HepG2 (cell line): ENCODE measurements around the gene MYBPC3. TPM values are rescaled to one million over a fixed set of nuclear protein-coding genes. Genes with fewer than 3 reads are reported as not detected.
A peak's percentile ranks its signal among the peaks of the same experiment; 100 is the strongest.

ENCODE experiments used
- BATF2 ChIP-seq: sonication (generic); formaldehyde crosslinking; IDR thresholded peaks from 2 replicates; pipeline ENCODE4 v1.8.0; 2022; ENCODE audit warnings: mild to moderate bottlenecking, missing genetic modification reagents, moderate library complexity
- EED ChIP-seq: sonication (generic); formaldehyde crosslinking; IDR thresholded peaks from 2 replicates; pipeline ENCODE4 v1.5.0; 2020; ENCODE audit warnings: mild to moderate bottlenecking, missing genetic modification reagents
- ELF1 ChIP-seq: sonication (generic); formaldehyde crosslinking; IDR thresholded peaks from 2 replicates; pipeline ENCODE4 v1.4.0; 2020; ENCODE audit warnings: missing genetic modification reagents
- HNRNPL ChIP-seq: fragments of 200-400 bp; formaldehyde crosslinking; IDR thresholded peaks from 2 replicates; pipeline ENCODE4 v1.6.1; 2017; ENCODE audit warnings: mild to moderate bottlenecking, low read depth, low read length
- KMT2A ChIP-seq: sonication (generic); formaldehyde crosslinking; IDR thresholded peaks from 2 replicates; pipeline ENCODE4 v1.4.0; 2020; ENCODE audit warnings: missing genetic modification reagents
- LCORL ChIP-seq, 2 experiments: fragments of 450-650 bp in 1 of 2; sonication (generic) in 1 of 2; formaldehyde crosslinking in 1 of 2; IDR thresholded peaks; 2 replicates each; pipeline versions ENCODE4 v1.5.0 to v1.6.1; 2017 to 2020; ENCODE audit warnings: antibody characterized with exemption in 1 of 2, missing genetic modification reagents in 1 of 2
- MBD4 ChIP-seq: IDR thresholded peaks from 2 replicates; pipeline ENCODE4 v1.6.1; 2012; ENCODE audit warnings: low read length, inconsistent platforms, borderline replicate concordance
- NR2F6 ChIP-seq, 2 experiments: IDR thresholded peaks; 2 replicates each; pipeline ENCODE4 v1.6.1; 2016; ENCODE audit warnings: antibody characterized with exemption in 1 of 2, mild to moderate bottlenecking in 1 of 2
- SPEN ChIP-seq: sonication (generic); formaldehyde crosslinking; IDR thresholded peaks from 2 replicates; pipeline ENCODE4 v1.5.1; 2020; ENCODE audit warnings: low read depth, mild to moderate bottlenecking, missing genetic modification reagents
- THAP11 ChIP-seq: IDR thresholded peaks from 2 replicates; pipeline ENCODE4 v1.6.1; 2016; ENCODE audit warnings: missing biosample characterization, missing genetic modification reagents
- ZBTB21 ChIP-seq: sonication (generic); formaldehyde crosslinking; IDR thresholded peaks from 2 replicates; pipeline ENCODE4 v1.4.0; 2020; ENCODE audit warnings: missing genetic modification reagents
- ZNF230 ChIP-seq: sonication (generic); formaldehyde crosslinking; IDR thresholded peaks from 2 replicates; pipeline ENCODE4 v1.4.0; 2020; ENCODE audit warnings: mild to moderate bottlenecking, missing genetic modification reagents
- ZNF513 ChIP-seq: sonication (generic); formaldehyde crosslinking; conservative IDR thresholded peaks from 2 replicates; pipeline ENCODE4 v1.5.0; 2020; ENCODE audit warnings: missing genetic modification reagents
- ZNF557 ChIP-seq: sonication (generic); formaldehyde crosslinking; IDR thresholded peaks from 2 replicates; pipeline ENCODE4 v1.4.0; 2020; ENCODE audit warnings: missing genetic modification reagents
- ZNF574 ChIP-seq: sonication (generic); formaldehyde crosslinking; IDR thresholded peaks from 2 replicates; pipeline ENCODE4 v1.4.0; 2020; ENCODE audit warnings: missing genetic modification reagents
- ZNF878 ChIP-seq: sonication (generic); formaldehyde crosslinking; IDR thresholded peaks from 2 replicates; pipeline ENCODE4 v1.8.1; 2023; ENCODE audit warnings: mild to moderate bottlenecking, missing genetic modification reagents, moderate library complexity
- polyA plus RNA-seq, 8 experiments: library from polyadenylated mRNA; depleted of rRNA in 3 of 8; stranded (reverse) in 7 of 8; unstranded in 1 of 8; fragments of >200 nt; fragmentation: Illumina TruSeq in 4 of 8; extraction: Trizol in 4 of 8; gene quantifications; 2 replicates each; pipeline versions ENCODE4 v1.2.1 to v1.2.3, GENCODE V29; 2011 to 2016; ENCODE audit warnings: low read depth in 4 of 8, missing spikeins in 1 of 8, mixed read lengths in 1 of 8; ENCODE audit not compliant: insufficient read depth in 1 of 8
- total RNA-seq, 5 experiments: library from RNA; depleted of rRNA; stranded (reverse); fragments of >200 nt; fragmentation: Illumina TruSeq; extraction: Trizol; gene quantifications; 2 replicates each; pipeline ENCODE4 v1.2.3, GENCODE V29; 2016; ENCODE audit warnings: low read depth in 1 of 5
- TF ChIP-seq, protein P1 (sequence below): sonication (generic); formaldehyde crosslinking; IDR thresholded peaks from 2 replicates; pipeline ENCODE4 v1.5.0; 2020; ENCODE audit warnings: mild to moderate bottlenecking, missing genetic modification reagents
- TF ChIP-seq, protein P2 (sequence below): sonication (generic); formaldehyde crosslinking; IDR thresholded peaks from 2 replicates; pipeline ENCODE4 v1.4.0; 2020; ENCODE audit warnings: mild to moderate bottlenecking, missing genetic modification reagents

MYBPC3 gene
- total and polyA plus RNA-seq, 2 of the 13 experiments (the other 11 are each of a cell fraction or from before 2014, with no cell fraction given): not detected

GRCh38 chr11:47355283-47356128 lies 3.0 kb upstream of the MYBPC3 start (continued):
- TF ChIP-seq ZNF574 (peak; percentile 65), EED (CRISPR knock-in tag) (no peak), ELF1 (CRISPR knock-in tag) (peak; percentile 56; the same call in 1 of the 2 replicates), ZBTB21 (CRISPR knock-in tag) (no peak), THAP11 (peak; percentile 80), ZNF513 (CRISPR knock-in tag) (no peak), ZNF230 (CRISPR knock-in tag) (peak; percentile 72; the same call in 1 of the 2 replicates), NR2F6 (IDR thresholded peaks at IDR 0.05) (peak; percentile 81), NR2F6 (CRISPR knock-in tag; IDR thresholded peaks at IDR 0.05) (peak; percentile 95), ZNF557 (CRISPR knock-in tag) (no peak), SPEN (peak; percentile 72; the same call in 1 of the 2 replicates), HNRNPL (peak; percentile 57; the same call in 1 of the 2 replicates), LCORL (IDR thresholded peaks at IDR 0.05) (no peak), LCORL (CRISPR knock-in tag; IDR thresholded peaks at IDR 0.05) (peak; percentile 91), MBD4 (no peak), ZNF878 (CRISPR knock-in tag) (no peak), BATF2 (peak; percentile 31; the same call in 1 of the 2 replicates), KMT2A (CRISPR knock-in tag) (0 out of 2 replicates have a peak, but pooled peaks have one; percentile 30)
- TF ChIP-seq, protein P1, sequence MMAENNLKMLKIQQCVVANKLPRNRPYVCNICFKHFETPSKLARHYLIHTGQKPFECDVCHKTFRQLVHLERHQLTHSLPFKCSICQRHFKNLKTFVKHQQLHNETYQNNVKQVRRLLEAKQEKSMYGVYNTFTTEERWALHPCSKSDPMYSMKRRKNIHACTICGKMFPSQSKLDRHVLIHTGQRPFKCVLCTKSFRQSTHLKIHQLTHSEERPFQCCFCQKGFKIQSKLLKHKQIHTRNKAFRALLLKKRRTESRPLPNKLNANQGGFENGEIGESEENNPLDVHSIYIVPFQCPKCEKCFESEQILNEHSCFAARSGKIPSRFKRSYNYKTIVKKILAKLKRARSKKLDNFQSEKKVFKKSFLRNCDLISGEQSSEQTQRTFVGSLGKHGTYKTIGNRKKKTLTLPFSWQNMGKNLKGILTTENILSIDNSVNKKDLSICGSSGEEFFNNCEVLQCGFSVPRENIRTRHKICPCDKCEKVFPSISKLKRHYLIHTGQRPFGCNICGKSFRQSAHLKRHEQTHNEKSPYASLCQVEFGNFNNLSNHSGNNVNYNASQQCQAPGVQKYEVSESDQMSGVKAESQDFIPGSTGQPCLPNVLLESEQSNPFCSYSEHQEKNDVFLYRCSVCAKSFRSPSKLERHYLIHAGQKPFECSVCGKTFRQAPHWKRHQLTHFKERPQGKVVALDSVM (CRISPR knock-in tag): no peak
- TF ChIP-seq, protein P2, sequence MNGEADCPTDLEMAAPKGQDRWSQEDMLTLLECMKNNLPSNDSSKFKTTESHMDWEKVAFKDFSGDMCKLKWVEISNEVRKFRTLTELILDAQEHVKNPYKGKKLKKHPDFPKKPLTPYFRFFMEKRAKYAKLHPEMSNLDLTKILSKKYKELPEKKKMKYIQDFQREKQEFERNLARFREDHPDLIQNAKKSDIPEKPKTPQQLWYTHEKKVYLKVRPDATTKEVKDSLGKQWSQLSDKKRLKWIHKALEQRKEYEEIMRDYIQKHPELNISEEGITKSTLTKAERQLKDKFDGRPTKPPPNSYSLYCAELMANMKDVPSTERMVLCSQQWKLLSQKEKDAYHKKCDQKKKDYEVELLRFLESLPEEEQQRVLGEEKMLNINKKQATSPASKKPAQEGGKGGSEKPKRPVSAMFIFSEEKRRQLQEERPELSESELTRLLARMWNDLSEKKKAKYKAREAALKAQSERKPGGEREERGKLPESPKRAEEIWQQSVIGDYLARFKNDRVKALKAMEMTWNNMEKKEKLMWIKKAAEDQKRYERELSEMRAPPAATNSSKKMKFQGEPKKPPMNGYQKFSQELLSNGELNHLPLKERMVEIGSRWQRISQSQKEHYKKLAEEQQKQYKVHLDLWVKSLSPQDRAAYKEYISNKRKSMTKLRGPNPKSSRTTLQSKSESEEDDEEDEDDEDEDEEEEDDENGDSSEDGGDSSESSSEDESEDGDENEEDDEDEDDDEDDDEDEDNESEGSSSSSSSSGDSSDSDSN: peak; percentile 76
